K562 (cell line): ENCODE measurements around the gene ID1. TPM values are rescaled to one million over a fixed set of nuclear protein-coding genes. Genes with fewer than 3 reads are reported as not detected.

Experiments used
- GABPA ChIP-seq: fragments of 200-800 bp; sonication (Bioruptor generic); conservative IDR thresholded peaks from 2 replicates; pipeline ENCODE4 v1.6.1; 2016; ENCODE audit warnings: low read depth, missing genetic modification characterization, missing compliant biosample characterization
- MTA3 ChIP-seq: fragments of 450-650 bp; formaldehyde crosslinking; IDR thresholded peaks from 2 replicates; pipeline ENCODE4 v1.6.1; 2017; ENCODE audit warnings: mild to moderate bottlenecking, borderline replicate concordance
- NONO ChIP-seq, 2 experiments: fragments of 200-400 bp in 1 of 2; fragments of 450-650 bp in 1 of 2; formaldehyde crosslinking in 1 of 2; IDR thresholded peaks; 2 replicates each; pipeline ENCODE4 v1.6.1; 2017; ENCODE audit warnings: low read depth in 2 of 2, mild to moderate bottlenecking in 2 of 2, moderate library complexity in 2 of 2, low read length in 1 of 2
- NR2C1 ChIP-seq, 2 experiments: fragments of 450-650 bp; IDR thresholded peaks; 2 replicates each; pipeline ENCODE4 v1.6.1; 2017; ENCODE audit warnings: mild to moderate bottlenecking in 2 of 2, antibody characterized with exemption in 1 of 2, inconsistent platforms in 1 of 2, missing compliant biosample characterization in 1 of 2, missing genetic modification characterization in 1 of 2
- POLR2AphosphoS5 ChIP-seq: IDR thresholded peaks from 2 replicates; pipeline ENCODE4 v1.6.1; 2011; ENCODE audit warnings: mild to moderate bottlenecking, low read depth, low read length, moderate library complexity; ENCODE audit not compliant: control insufficient read depth, insufficient read depth
- RBBP5 ChIP-seq: fragments of 200-600 bp; sonication (generic); IDR thresholded peaks from 2 replicates; pipeline ENCODE4 v1.6.1; 2012; ENCODE audit warnings: borderline replicate concordance, mild to moderate bottlenecking, low read length, control low read depth, inconsistent platforms; ENCODE audit not compliant: insufficient read depth, poor library complexity, severe bottlenecking
- SIN3A ChIP-seq, 2 experiments: fragments of 150-350 bp in 1 of 2; IDR thresholded peaks; 2 replicates each; pipeline ENCODE4 v1.6.1; 2011 to 2016; ENCODE audit warnings: borderline replicate concordance in 2 of 2, low read depth in 2 of 2, low read length in 2 of 2, mild to moderate bottlenecking in 2 of 2, moderate library complexity in 2 of 2; ENCODE audit not compliant: control insufficient read depth in 1 of 2
- SPI1 ChIP-seq: IDR thresholded peaks from 2 replicates; pipeline ENCODE4 v1.6.1; 2011; ENCODE audit warnings: low read depth, low read length, control low read depth, borderline replicate concordance
- TAF1 ChIP-seq: IDR thresholded peaks from 2 replicates; pipeline ENCODE4 v1.6.1; 2011; ENCODE audit warnings: mild to moderate bottlenecking, low read length, moderate library complexity; ENCODE audit not compliant: insufficient read depth, control insufficient read depth, severe bottlenecking; ENCODE audit errors: extremely low read depth
- ZFX ChIP-seq: sonication (generic); formaldehyde crosslinking; IDR thresholded peaks from 2 replicates; pipeline ENCODE4 v1.8.0; 2022; ENCODE audit warnings: mild to moderate bottlenecking, missing genetic modification reagents, moderate library complexity
- ZNF408 ChIP-seq: fragments of 250-450 bp; sonication (Bioruptor Pico); IDR thresholded peaks from 2 replicates; pipeline ENCODE4 v1.4.0; 2020; ENCODE audit warnings: low read depth, mild to moderate bottlenecking, moderate library complexity
- polyA plus RNA-seq, 8 experiments: library from polyadenylated mRNA; depleted of rRNA in 4 of 8; stranded (reverse) in 5 of 8; unstranded in 3 of 8; fragments of >200 nt; fragmentation: Nextera tagmentation in 2 of 8; fragmentation: Illumina TruSeq in 1 of 8; extraction: Ambion mirVana in 2 of 8; extraction: Trizol in 1 of 8; gene quantifications; 2 replicates each; pipeline versions ENCODE4 v1.2.1 to v1.2.3, GENCODE V29; 2011 to 2014; ENCODE audit warnings: inconsistent platforms in 1 of 8, missing spikeins in 1 of 8
- total RNA-seq, 7 experiments: library from RNA; depleted of rRNA in 6 of 7; stranded (reverse); fragments of >200 nt in 6 of 7; fragmentation: Illumina TruSeq in 2 of 7; extraction: Trizol in 2 of 7; gene quantifications; 2 replicates each; pipeline versions ENCODE4 v1.2.1 to v1.2.3, GENCODE V29; 2011 to 2021; ENCODE audit warnings: low replicate concordance in 1 of 7
- TF ChIP-seq, protein P1 (sequence below): sonication (generic); formaldehyde crosslinking; IDR thresholded peaks from 2 replicates; pipeline ENCODE4 v1.8.0; 2023; ENCODE audit warnings: mild to moderate bottlenecking, missing genetic modification reagents

The ID1 gene
- total and polyA plus RNA-seq, 9 of the 15 experiments (the other 6 are each of a cell fraction or from before 2014, with no cell fraction given), result 1.4 to 358 (median 65.0) TPM

DNA sequence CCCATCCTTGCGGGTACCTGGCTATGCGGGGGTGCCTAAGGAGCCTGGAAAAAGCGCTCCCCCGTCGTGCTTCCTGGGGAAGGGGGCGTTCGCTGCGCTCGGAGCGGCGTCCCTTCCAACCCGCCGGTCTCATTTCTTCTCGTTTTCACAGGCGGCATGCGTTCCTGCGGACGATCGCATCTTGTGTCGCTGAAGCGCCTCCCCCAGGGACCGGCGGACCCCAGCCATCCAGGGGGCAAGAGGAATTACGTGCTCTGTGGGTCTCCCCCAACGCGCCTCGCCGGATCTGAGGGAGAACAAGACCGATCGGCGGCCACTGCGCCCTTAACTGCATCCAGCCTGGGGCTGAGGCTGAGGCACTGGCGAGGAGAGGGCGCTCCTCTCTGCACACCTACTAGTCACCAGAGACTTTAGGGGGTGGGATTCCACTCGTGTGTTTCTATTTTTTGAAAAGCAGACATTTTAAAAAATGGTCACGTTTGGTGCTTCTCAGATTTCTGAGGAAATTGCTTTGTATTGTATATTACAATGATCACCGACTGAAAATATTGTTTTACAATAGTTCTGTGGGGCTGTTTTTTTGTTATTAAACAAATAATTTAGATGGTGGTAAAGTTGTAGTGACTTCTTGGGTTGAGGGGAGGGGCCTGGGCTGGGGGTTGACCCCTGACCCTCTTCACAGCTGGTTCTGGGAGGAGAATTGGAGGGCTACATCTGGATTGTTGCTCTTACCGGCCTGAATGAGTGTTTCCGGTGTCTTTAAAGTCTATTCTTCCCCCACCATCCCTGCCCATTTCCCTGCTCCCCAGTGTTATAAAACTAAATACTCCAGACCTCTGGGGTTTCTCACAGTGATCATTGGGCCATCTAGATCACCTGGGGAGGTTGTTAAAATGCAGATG, 1.1 kb downstream of the ID1 start (continued):
- TF ChIP-seq ZFX (CRISPR knock-in tag) (0 out of 2 replicates have a peak, but pooled peaks have one; percentile 19), GABPA (peak; percentile 42; the same call in 1 of the 2 replicates), TAF1 (peak; percentile 7), POLR2AphosphoS5 (0 out of 2 replicates have a peak, but pooled peaks have one; percentile 31), SIN3A (IDR thresholded peaks at IDR 0.05; ENCODE audit: borderline replicate concordance in 2 of 2, control insufficient read depth in 1 of 2, low read depth in 2 of 2, low read length in 2 of 2) (peak in 1 of 2 experiments; percentile 83; a peak in 3 of 4 replicates), NR2C1 (IDR thresholded peaks at IDR 0.05) (peak; percentile 91), NR2C1 (tag; IDR thresholded peaks at IDR 0.05) (peak; percentile 83), ZNF408 (CRISPR knock-in tag) (no peak), NONO (IDR thresholded peaks at IDR 0.05; ENCODE audit: low read depth in 2 of 2, low read length in 1 of 2) (no peak), MTA3 (peak; percentile 23; the same call in 1 of the 2 replicates), RBBP5 (peak; percentile 56), SPI1 (peak; percentile 6; the same call in 1 of the 2 replicates)
- TF ChIP-seq, protein P1, sequence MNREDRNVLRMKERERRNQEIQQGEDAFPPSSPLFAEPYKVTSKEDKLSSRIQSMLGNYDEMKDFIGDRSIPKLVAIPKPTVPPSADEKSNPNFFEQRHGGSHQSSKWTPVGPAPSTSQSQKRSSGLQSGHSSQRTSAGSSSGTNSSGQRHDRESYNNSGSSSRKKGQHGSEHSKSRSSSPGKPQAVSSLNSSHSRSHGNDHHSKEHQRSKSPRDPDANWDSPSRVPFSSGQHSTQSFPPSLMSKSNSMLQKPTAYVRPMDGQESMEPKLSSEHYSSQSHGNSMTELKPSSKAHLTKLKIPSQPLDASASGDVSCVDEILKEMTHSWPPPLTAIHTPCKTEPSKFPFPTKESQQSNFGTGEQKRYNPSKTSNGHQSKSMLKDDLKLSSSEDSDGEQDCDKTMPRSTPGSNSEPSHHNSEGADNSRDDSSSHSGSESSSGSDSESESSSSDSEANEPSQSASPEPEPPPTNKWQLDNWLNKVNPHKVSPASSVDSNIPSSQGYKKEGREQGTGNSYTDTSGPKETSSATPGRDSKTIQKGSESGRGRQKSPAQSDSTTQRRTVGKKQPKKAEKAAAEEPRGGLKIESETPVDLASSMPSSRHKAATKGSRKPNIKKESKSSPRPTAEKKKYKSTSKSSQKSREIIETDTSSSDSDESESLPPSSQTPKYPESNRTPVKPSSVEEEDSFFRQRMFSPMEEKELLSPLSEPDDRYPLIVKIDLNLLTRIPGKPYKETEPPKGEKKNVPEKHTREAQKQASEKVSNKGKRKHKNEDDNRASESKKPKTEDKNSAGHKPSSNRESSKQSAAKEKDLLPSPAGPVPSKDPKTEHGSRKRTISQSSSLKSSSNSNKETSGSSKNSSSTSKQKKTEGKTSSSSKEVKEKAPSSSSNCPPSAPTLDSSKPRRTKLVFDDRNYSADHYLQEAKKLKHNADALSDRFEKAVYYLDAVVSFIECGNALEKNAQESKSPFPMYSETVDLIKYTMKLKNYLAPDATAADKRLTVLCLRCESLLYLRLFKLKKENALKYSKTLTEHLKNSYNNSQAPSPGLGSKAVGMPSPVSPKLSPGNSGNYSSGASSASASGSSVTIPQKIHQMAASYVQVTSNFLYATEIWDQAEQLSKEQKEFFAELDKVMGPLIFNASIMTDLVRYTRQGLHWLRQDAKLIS, result peak; percentile 0; the same call in 1 of the 2 replicates
